IPS-20b (cell line): Measurements from ENCODE around the gene NHSL1.

Experiments used
- H3K27ac ChIP-seq: one replicate; pipeline ENCODE4 v1.5.1; 2013; ENCODE audit warnings: low read length
- H3K27me3 ChIP-seq: 2 replicates; pipeline ENCODE4 v1.6.1; 2013; ENCODE audit warnings: mild to moderate bottlenecking, low read length, inconsistent platforms; ENCODE audit not compliant: insufficient read depth
- H3K36me3 ChIP-seq: 2 replicates; pipeline ENCODE4 v1.6.1; 2013; ENCODE audit warnings: low read depth, mild to moderate bottlenecking, inconsistent platforms, low read length, moderate library complexity; ENCODE audit not compliant: insufficient read depth
- H3K4me1 ChIP-seq: 2 replicates; pipeline ENCODE4 v1.6.1; 2013; ENCODE audit warnings: mild to moderate bottlenecking, control low read depth, inconsistent platforms, low read length, moderate library complexity; ENCODE audit not compliant: insufficient read depth
- H3K4me3 ChIP-seq: 2 replicates; pipeline ENCODE4 v1.5.1; 2013; ENCODE audit warnings: mild to moderate bottlenecking, low read length, inconsistent platforms
- H3K9ac ChIP-seq: 2 replicates; pipeline ENCODE4 v1.6.1; 2013; ENCODE audit warnings: low read depth, mild to moderate bottlenecking, inconsistent platforms, low read length, moderate library complexity
- H3K9me3 ChIP-seq: 2 replicates; pipeline ENCODE4 v1.6.1; 2013; ENCODE audit warnings: mild to moderate bottlenecking, low read depth, low read length, inconsistent platforms; ENCODE audit not compliant: insufficient read depth

NHSL1 gene

GRCh38 chr6:138535728-138536455, 36.6 kb upstream of the NHSL1 start:
- H3K36me3 ChIP-seq = no peaks in the 10 kb centered on the region
- H3K27ac ChIP-seq = no peak overlapping the region
- H3K4me3 ChIP-seq = no peak overlapping the region
- H3K27me3 ChIP-seq = no peaks in the 10 kb centered on the region
- no peak overlapping the region for H3K9ac ChIP-seq
- peaks cover 34% of the 10 kb centered on the region for H3K4me1 ChIP-seq
- H3K9me3 ChIP-seq = no peaks in the 10 kb centered on the region; the same call in 1 of the 2 replicates

- H3K27me3 ChIP-seq = no peaks in the 10 kb centered on the region
- H3K36me3 ChIP-seq = no peaks in the 10 kb centered on the region
- no peaks in the 10 kb centered on the region; the same call in 1 of the 2 replicates for H3K9me3 ChIP-seq
- no peak overlapping the region for H3K27ac ChIP-seq
- H3K4me3 ChIP-seq = no peak overlapping the region
- peaks cover 20% of the 10 kb centered on the region for H3K4me1 ChIP-seq
- H3K9ac ChIP-seq = no peak overlapping the region
Observed at GRCh38 chr6:138533667-138534066, 34.4 kb upstream of the NHSL1 start.

- Histone ChIP-seq H3K9me3 (no peaks in the 10 kb centered on the region; the same call in 1 of the 2 replicates), H3K4me1 (peaks cover 31% of the 10 kb centered on the region), H3K9ac (no peak overlapping the region), H3K4me3 (no peak overlapping the region), H3K27ac (no peak overlapping the region), H3K36me3 (no peaks in the 10 kb centered on the region), H3K27me3 (no peaks in the 10 kb centered on the region)
Observed at GRCh38 chr6:138531387-138531786, 32.1 kb upstream of the NHSL1 start.

GRCh38 chr6:138529478-138529877, 30.2 kb upstream of the NHSL1 start:
- no peak overlapping the region for H3K9ac ChIP-seq
- peaks cover 25% of the 10 kb centered on the region for H3K4me1 ChIP-seq
- H3K36me3 ChIP-seq = no peaks in the 10 kb centered on the region
- H3K9me3 ChIP-seq = no peaks in the 10 kb centered on the region; the same call in 1 of the 2 replicates
- no peaks in the 10 kb centered on the region for H3K27me3 ChIP-seq
- H3K4me3 ChIP-seq = no peak overlapping the region
- peak overlapping the region; percentile 51 for H3K27ac ChIP-seq

- Histone ChIP-seq H3K9me3 (no peaks in the 10 kb centered on the region; the same call in 1 of the 2 replicates), H3K27ac (peak overlapping the region; percentile 51)
Observed at GRCh38 chr6:138528956-138529355, 29.7 kb upstream of the NHSL1 start.

GRCh38 chr6:138528137-138528536, 28.8 kb upstream of the NHSL1 start:
- H3K27me3 ChIP-seq = no peaks in the 10 kb centered on the region
- peaks cover 25% of the 10 kb centered on the region for H3K4me1 ChIP-seq
- H3K9me3 ChIP-seq = no peaks in the 10 kb centered on the region; the same call in 1 of the 2 replicates
- H3K9ac ChIP-seq = no peak overlapping the region
- peak overlapping the region; percentile 44; the same call in 1 of the 2 replicates for H3K4me3 ChIP-seq
- H3K36me3 ChIP-seq = no peaks in the 10 kb centered on the region
- no peak overlapping the region for H3K27ac ChIP-seq

More at GRCh38 chr6:138528956-138529355, 29.7 kb upstream of the NHSL1 start:
- Histone ChIP-seq H3K36me3 (no peaks in the 10 kb centered on the region), H3K4me3 (no peak overlapping the region), H3K27me3 (no peaks in the 10 kb centered on the region), H3K4me1 (peaks cover 25% of the 10 kb centered on the region), H3K9ac (no peak overlapping the region)

- H3K27me3 ChIP-seq = no peaks in the 10 kb centered on the region
- H3K4me3 ChIP-seq = peak overlapping the region; percentile 44
- peak overlapping the region; percentile 14; the same call in 1 of the 2 replicates for H3K9ac ChIP-seq
- peaks cover 30% of the 10 kb centered on the region for H3K4me1 ChIP-seq
- no peaks in the 10 kb centered on the region for H3K36me3 ChIP-seq
- H3K9me3 ChIP-seq = no peaks in the 10 kb centered on the region
- no peak overlapping the region for H3K27ac ChIP-seq
Observed at GRCh38 chr6:138527411-138528088, 28.3 kb upstream of the NHSL1 start.

GRCh38 chr6:138526822-138527235, 27.5 kb upstream of the NHSL1 start:
- H3K27me3 ChIP-seq = no peaks in the 10 kb centered on the region
- H3K9ac ChIP-seq = no peak overlapping the region
- H3K4me1 ChIP-seq = peaks cover 31% of the 10 kb centered on the region
- no peak overlapping the region for H3K27ac ChIP-seq
- H3K36me3 ChIP-seq = no peaks in the 10 kb centered on the region
- H3K9me3 ChIP-seq = no peaks in the 10 kb centered on the region
- H3K4me3 ChIP-seq = peak overlapping the region; percentile 44; the same call in 1 of the 2 replicates

GRCh38 chr6:138525355-138525754, 26.1 kb upstream of the NHSL1 start:
- Histone ChIP-seq H3K27me3 (no peaks in the 10 kb centered on the region), H3K27ac (no peak overlapping the region), H3K4me3 (no peak overlapping the region), H3K9me3 (no peaks in the 10 kb centered on the region), H3K4me1 (peaks cover 31% of the 10 kb centered on the region), H3K9ac (no peak overlapping the region), H3K36me3 (no peaks in the 10 kb centered on the region)

GRCh38 chr6:138524526-138524925, 25.2 kb upstream of the NHSL1 start:
- H3K27ac ChIP-seq = no peak overlapping the region
- no peaks in the 10 kb centered on the region for H3K36me3 ChIP-seq
- peaks cover 28% of the 10 kb centered on the region for H3K4me1 ChIP-seq
- no peaks in the 10 kb centered on the region for H3K9me3 ChIP-seq
- H3K9ac ChIP-seq = no peak overlapping the region
- H3K27me3 ChIP-seq = no peaks in the 10 kb centered on the region
- H3K4me3 ChIP-seq = no peak overlapping the region

GRCh38 chr6:138523347-138524210, 24.3 kb upstream of the NHSL1 start:
- no peak overlapping the region for H3K4me3 ChIP-seq
- H3K27ac ChIP-seq = no peak overlapping the region
- H3K27me3 ChIP-seq = no peaks in the 10 kb centered on the region
- no peak overlapping the region for H3K9ac ChIP-seq
- H3K36me3 ChIP-seq = no peaks in the 10 kb centered on the region
- H3K9me3 ChIP-seq = no peaks in the 10 kb centered on the region
- H3K4me1 ChIP-seq = peaks cover 23% of the 10 kb centered on the region
